K562 (cell line): ENCODE data around the gene RTF1. TPM values are rescaled to one million over a fixed set of nuclear protein-coding genes. Genes with fewer than 3 reads are reported as not detected.
A peak's percentile ranks its signal among the peaks of the same experiment; 100 is the strongest.

Experiments
- CREB3L1 ChIP-seq: fragments of 450-650 bp; IDR thresholded peaks from 2 replicates; pipeline ENCODE4 v1.6.1; 2014; ENCODE audit warnings: low read depth, mild to moderate bottlenecking, moderate library complexity, borderline replicate concordance
- CTCF ChIP-seq, 3 experiments: IDR thresholded peaks in 2 of 3; conservative IDR thresholded peaks in 1 of 3; 2 replicates each; pipeline ENCODE4 v1.5.1; 2011 to 2012; ENCODE audit warnings: low read length in 3 of 3, mild to moderate bottlenecking in 3 of 3, control low read depth in 2 of 3, improper control_type of control experiment in 1 of 3, inconsistent platforms in 1 of 3, low read depth in 1 of 3, mixed read lengths in 1 of 3, moderate library complexity in 1 of 3; ENCODE audit not compliant: insufficient read depth in 2 of 3
- DLX4 ChIP-seq: fragments of 250-450 bp; sonication (Bioruptor Pico); IDR thresholded peaks from 2 replicates; pipeline ENCODE4 v1.6.1; 2021; ENCODE audit warnings: mild to moderate bottlenecking
- ELF4 ChIP-seq: fragments of 450-650 bp; formaldehyde crosslinking; IDR thresholded peaks from 2 replicates; pipeline ENCODE4 v1.4.0; 2022; ENCODE audit warnings: missing genetic modification characterization
- FOS ChIP-seq: IDR thresholded peaks from 3 replicates; pipeline ENCODE4 v1.6.1; 2011; ENCODE audit not compliant: insufficient read length; ENCODE audit errors: extremely low read depth
- GATA2 ChIP-seq: sonication (generic); formaldehyde crosslinking; IDR thresholded peaks from 2 replicates; pipeline ENCODE4 v1.4.0; 2020; ENCODE audit warnings: mild to moderate bottlenecking, missing genetic modification reagents
- HNRNPK ChIP-seq: fragments of 200-400 bp; formaldehyde crosslinking; IDR thresholded peaks from one replicate; pipeline ENCODE4 v1.6.1; 2018; ENCODE audit warnings: mild to moderate bottlenecking, low read depth, low read length; ENCODE audit not compliant: poor library complexity, severe bottlenecking
- HSF4 ChIP-seq: fragments of 250-450 bp; sonication (Bioruptor Pico); IDR thresholded peaks from 2 replicates; pipeline ENCODE4 v2.1.2; 2022; ENCODE audit warnings: mild to moderate bottlenecking, moderate library complexity, borderline replicate concordance
- MYC ChIP-seq, 2 experiments: fragments of 250-450 bp in 1 of 2; sonication (Bioruptor Pico) in 1 of 2; IDR thresholded peaks; 2 replicates each; pipeline versions ENCODE4 v1.5.1 to v1.6.1; 2012 to 2021; ENCODE audit warnings: low read depth in 2 of 2, borderline replicate concordance in 1 of 2, improper control_type of control experiment in 1 of 2, low read length in 1 of 2, mild to moderate bottlenecking in 1 of 2, moderate library complexity in 1 of 2
- NR2C2 ChIP-seq, 2 experiments: fragments of 200-800 bp in 1 of 2; sonication (Bioruptor generic) in 1 of 2; sonication (generic) in 1 of 2; formaldehyde crosslinking in 1 of 2; IDR thresholded peaks; 2 replicates each; pipeline versions ENCODE4 v1.6.1 to v1.8.0; 2016 to 2022; ENCODE audit warnings: mild to moderate bottlenecking in 1 of 2, missing compliant biosample characterization in 1 of 2, missing genetic modification characterization in 1 of 2, missing genetic modification reagents in 1 of 2
- RNF2 ChIP-seq: sonication (generic); IDR thresholded peaks from 2 replicates; pipeline ENCODE4 v1.6.1; 2016
- SREBF2 ChIP-seq: sonication (generic); formaldehyde crosslinking; IDR thresholded peaks from 2 replicates; pipeline ENCODE4 v1.4.0; 2020; ENCODE audit warnings: mild to moderate bottlenecking, missing genetic modification reagents
- ZBTB12 ChIP-seq: fragments of 250-450 bp; sonication (Bioruptor Pico); IDR thresholded peaks from 2 replicates; pipeline ENCODE4 v1.4.0; 2020
- ZNF174 ChIP-seq: fragments of 250-450 bp; sonication (Bioruptor Pico); IDR thresholded peaks from 2 replicates; pipeline ENCODE4 v1.4.0; 2020; ENCODE audit warnings: mild to moderate bottlenecking
- ZNF184 ChIP-seq: sonication (generic); formaldehyde crosslinking; IDR thresholded peaks from 2 replicates; pipeline ENCODE4 v1.5.0; 2020; ENCODE audit warnings: missing genetic modification reagents
- ZNF212 ChIP-seq: fragments of 450-650 bp; formaldehyde crosslinking; IDR thresholded peaks from 2 replicates; pipeline ENCODE4 v1.4.0; 2020; ENCODE audit warnings: mild to moderate bottlenecking
- ZNF324 ChIP-seq: fragments of 250-450 bp; sonication (Bioruptor Pico); IDR thresholded peaks from 2 replicates; pipeline ENCODE4 v1.4.0; 2020; ENCODE audit warnings: mild to moderate bottlenecking
- ZNF518B ChIP-seq: fragments of 250-450 bp; sonication (Bioruptor Pico); IDR thresholded peaks from 2 replicates; pipeline ENCODE4 v1.5.0; 2021; ENCODE audit warnings: mild to moderate bottlenecking, moderate library complexity
- polyA plus RNA-seq, 8 experiments: library from polyadenylated mRNA; depleted of rRNA in 4 of 8; stranded (reverse) in 5 of 8; unstranded in 3 of 8; fragments of >200 nt; fragmentation: Nextera tagmentation in 2 of 8; fragmentation: Illumina TruSeq in 1 of 8; extraction: Ambion mirVana in 2 of 8; extraction: Trizol in 1 of 8; gene quantifications; 2 replicates each; pipeline versions ENCODE4 v1.2.1 to v1.2.3, GENCODE V29; 2011 to 2014; ENCODE audit warnings: inconsistent platforms in 1 of 8, missing spikeins in 1 of 8
- total RNA-seq, 7 experiments: library from RNA; depleted of rRNA in 6 of 7; stranded (reverse); fragments of >200 nt in 6 of 7; fragmentation: Illumina TruSeq in 2 of 7; extraction: Trizol in 2 of 7; gene quantifications; 2 replicates each; pipeline versions ENCODE4 v1.2.1 to v1.2.3, GENCODE V29; 2011 to 2021; ENCODE audit warnings: low replicate concordance in 1 of 7

RTF1 gene
- total and polyA plus RNA-seq, 9 of the 15 experiments (the other 6 are each of a cell fraction or from before 2014, with no cell fraction given), result 7.6 to 69.5 (median 31.5) TPM

- TF ChIP-seq ZBTB12 (no peak), ZNF174 (CRISPR knock-in tag) (no peak), SREBF2 (CRISPR knock-in tag) (no peak), ELF4 (CRISPR knock-in tag) (no peak), CTCF (IDR thresholded peaks at IDR 0.05 in 2 of 3, conservative IDR thresholded peaks at IDR 0.05 in 1 of 3; ENCODE audit: insufficient read depth in 2 of 3, low read depth in 1 of 3, low read length in 3 of 3) (peak in 1 of 3 experiments; percentile 27; a peak in 2 of 6 replicates), ZNF324 (no peak), CREB3L1 (no peak; the same call in 1 of the 2 replicates), FOS (no peak), RNF2 (0 out of 2 replicates have a peak, but pooled peaks have one; percentile 56), ZNF184 (no peak), HSF4 (CRISPR knock-in tag) (no peak), ZNF518B (CRISPR knock-in tag) (no peak), ZNF212 (CRISPR knock-in tag) (no peak), MYC (IDR thresholded peaks at IDR 0.05; ENCODE audit: low read depth, low read length) (no peak), MYC (CRISPR knock-in tag; IDR thresholded peaks at IDR 0.05; ENCODE audit: borderline replicate concordance, low read depth) (no peak), GATA2 (CRISPR knock-in tag) (no peak), HNRNPK (no peak), NR2C2 (CRISPR knock-in tag; IDR thresholded peaks at IDR 0.05) (peak; percentile 22; the same call in 1 of the 2 replicates), NR2C2 (tag; IDR thresholded peaks at IDR 0.05) (peak; percentile 76; the same call in 1 of the 2 replicates), DLX4 (CRISPR knock-in tag) (no peak)
Measured at GRCh38 chr15:41494190-41494921, 77.5 kb downstream of the RTF1 start (continued).
